Endothelial cell of umbilical vein (primary cell): ENCODE measurements around the gene PDLIM1. TPM values are rescaled to one million over a fixed set of nuclear protein-coding genes. Genes with fewer than 3 reads are reported as not detected.

Experiments used
- BruUV-seq: library from RNA; stranded (reverse); fragments of 400-500 nt; replicated peaks from 2 replicates; lab custom pipeline; 2021; lab: Mats Ljungman, UMichigan
- CTCF ChIA-PET: fragments of 300-600, 350-600 bp; sonication (Branson Sonifier 250); formaldehyde crosslinking; loops from one replicate; lab custom pipeline; 2021; ENCODE audit warnings: antibody characterized with exemption, inconsistent platforms; lab: Charles Lee
- POLR2A ChIA-PET: fragments of 300-600, 350-600 bp; sonication (Branson Sonifier 250); formaldehyde crosslinking; loops from one replicate; lab custom pipeline; 2021; ENCODE audit warnings: antibody characterized with exemption, inconsistent platforms; lab: Charles Lee
- DNase-seq: peaks from one replicate; pipeline ENCODE4 v3.0.0-alpha.2; 2011; ENCODE audit warnings: low read depth, low spot score
- FAIRE-seq: peaks from 2 replicates; lab custom pipeline; 2011; peaks lifted over from hg19 to GRCh38; lab: Jason Lieb, UNC
- H2AFZ ChIP-seq: 2 replicates; pipeline ENCODE4 v1.6.0; 2012; ENCODE audit warnings: low read depth, low read length, control low read depth, inconsistent platforms
- H3K27ac ChIP-seq: 2 replicates; pipeline ENCODE4 v1.5.1; 2011; ENCODE audit warnings: low read depth, mild to moderate bottlenecking, control low read depth, low read length, moderate library complexity; ENCODE audit not compliant: insufficient read depth
- H3K27me3 ChIP-seq, 2 experiments: 2 replicates each; pipeline versions ENCODE4 v1.6.0 to v1.6.1; 2011; ENCODE audit warnings: low read length in 2 of 2, mixed read lengths in 1 of 2; ENCODE audit not compliant: control insufficient read depth in 2 of 2, insufficient read depth in 2 of 2
- H3K36me3 ChIP-seq, 2 experiments: 2 replicates in 1 of 2; 3 replicates in 1 of 2; pipeline ENCODE4 v1.5.1; 2011; ENCODE audit warnings: low read length in 2 of 2, mild to moderate bottlenecking in 1 of 2, moderate library complexity in 1 of 2; ENCODE audit not compliant: control insufficient read depth in 2 of 2, insufficient read depth in 2 of 2; ENCODE audit errors: extremely low read depth in 1 of 2
- H3K4me1 ChIP-seq: 3 replicates; pipeline ENCODE4 v1.5.1; 2011; ENCODE audit warnings: mild to moderate bottlenecking, low read length; ENCODE audit not compliant: control insufficient read depth, insufficient read depth; ENCODE audit errors: extremely low read depth
- H3K4me2 ChIP-seq: 2 replicates; pipeline ENCODE4 v1.6.1; 2011; ENCODE audit warnings: low read length, control low read depth, mixed read lengths; ENCODE audit not compliant: insufficient read depth
- H3K4me3 ChIP-seq, 3 experiments: fragments of 200-600 bp in 1 of 3; sonication (generic), shearing (Covaris generic) in 1 of 3; replicated peaks in 1 of 3; 2 replicates each; pipeline ENCODE4 v1.5.1; 2011 to 2016; ENCODE audit warnings: control low read depth in 3 of 3, low read length in 3 of 3, mild to moderate bottlenecking in 2 of 3, inconsistent platforms in 1 of 3, low read depth in 1 of 3, moderate library complexity in 1 of 3; ENCODE audit not compliant: insufficient read depth in 1 of 3
- H3K79me2 ChIP-seq: 2 replicates; pipeline ENCODE4 v1.6.0; 2012; ENCODE audit warnings: low read length, inconsistent platforms; ENCODE audit not compliant: control insufficient read depth, insufficient read depth
- H3K9ac ChIP-seq: replicated peaks from 2 replicates; pipeline ENCODE3; 2011; ENCODE audit warnings: low read length, control low read depth; ENCODE audit not compliant: insufficient read depth; ENCODE audit errors: extremely low read depth
- H3K9me1 ChIP-seq: replicated peaks from 3 replicates; pipeline ENCODE4 v1.6.0; 2011; ENCODE audit warnings: mild to moderate bottlenecking, low read length; ENCODE audit not compliant: control insufficient read depth, insufficient read depth; ENCODE audit errors: extremely low read depth
- H3K9me3 ChIP-seq: replicated peaks from 2 replicates; pipeline ENCODE4 v1.5.1; 2012; ENCODE audit warnings: low read length, inconsistent platforms; ENCODE audit not compliant: control insufficient read depth, insufficient read depth
- H4K20me1 ChIP-seq: replicated peaks from 2 replicates; pipeline ENCODE3; 2011; ENCODE audit warnings: mild to moderate bottlenecking, low read length; ENCODE audit not compliant: control insufficient read depth, insufficient read depth; ENCODE audit errors: extremely low read depth
- EZH2 ChIP-seq: IDR thresholded peaks from 2 replicates; pipeline ENCODE4 v1.6.1; 2012; ENCODE audit warnings: borderline replicate concordance, low read depth, mild to moderate bottlenecking, moderate library complexity, low read length, inconsistent platforms; ENCODE audit not compliant: severe bottlenecking
- FOS ChIP-seq: IDR thresholded peaks from 2 replicates; pipeline ENCODE4 v1.6.1; 2011; ENCODE audit warnings: mild to moderate bottlenecking, low read length, moderate library complexity, borderline replicate concordance; ENCODE audit not compliant: insufficient read depth
- GATA2 ChIP-seq: IDR thresholded peaks from 2 replicates; pipeline ENCODE4 v1.7.0; 2011; ENCODE audit warnings: low read depth, mild to moderate bottlenecking, moderate library complexity, mixed read lengths, low read length; ENCODE audit not compliant: insufficient read length, insufficient read depth
- JUN ChIP-seq: IDR thresholded peaks from 2 replicates; pipeline ENCODE4 v1.6.1; 2011; ENCODE audit warnings: borderline replicate concordance, low read depth; ENCODE audit not compliant: insufficient read length, insufficient read depth
- MYC ChIP-seq: IDR thresholded peaks from one replicate; pipeline ENCODE4 v1.6.1; 2011; ENCODE audit warnings: mild to moderate bottlenecking, low read depth, low read length
- POLR2A ChIP-seq: IDR thresholded peaks from 2 replicates; pipeline ENCODE4 v1.6.1; 2012; ENCODE audit warnings: low read depth, mild to moderate bottlenecking, control low read depth, low read length
- POLR2AphosphoS5 ChIP-seq: IDR thresholded peaks from 2 replicates; pipeline ENCODE4 v1.6.1; 2012; ENCODE audit warnings: low read depth, mild to moderate bottlenecking, control low read depth, low read length, moderate library complexity; ENCODE audit not compliant: insufficient read depth
- dilution Hi-C: fragments of 300-500 bp; cut with MboI; formaldehyde crosslinking; loops from one replicate; pipeline ENCODE4 v1.15.0; 2019; ENCODE audit warnings: low sequenced_read_pairs; ENCODE audit not compliant: extremely low pct_ligation_motif_present
- intact Hi-C: fragments of 100-400 bp; cut with micrococcal nuclease; formaldehyde crosslinking; loops from one replicate; pipeline ENCODE4 v1.10.0; 2022
- polyA plus RNA-seq, 4 experiments: library from polyadenylated mRNA; depleted of rRNA in 3 of 4; stranded (reverse) in 3 of 4; unstranded in 1 of 4; fragments of >200 nt; gene quantifications; 2 replicates each; pipeline versions ENCODE4 v1.2.1 to v1.2.3, GENCODE V29; 2011 to 2012; ENCODE audit warnings: missing spikeins in 1 of 4
- total RNA-seq: library from RNA; stranded (reverse); gene quantifications from 2 replicates; pipeline ENCODE4 v1.2.3, GENCODE V29; 2021
- TF ChIP-seq, protein P1 (sequence below): IDR thresholded peaks from 2 replicates; pipeline ENCODE4 v1.6.1; 2011; ENCODE audit not compliant: insufficient read depth, insufficient read length
- TF ChIP-seq, protein P2 (sequence below), 2 donors: IDR thresholded peaks; 1 replicate in 1 of 2; 2 replicates in 1 of 2; pipeline ENCODE4 v1.5.1; 2011; ENCODE audit warnings: low read length in 2 of 2, mild to moderate bottlenecking in 2 of 2, moderate library complexity in 2 of 2, control low read depth in 1 of 2, inconsistent platforms in 1 of 2, low read depth in 1 of 2; ENCODE audit not compliant: insufficient read depth in 1 of 2; ENCODE audit errors: extremely low read depth in 1 of 2

The PDLIM1 gene
- total and polyA plus RNA-seq, 2 donors (not counting 3 experiments of a cell fraction or from before 2014, with no cell fraction given), result 91.1 to 122 TPM

DNA sequence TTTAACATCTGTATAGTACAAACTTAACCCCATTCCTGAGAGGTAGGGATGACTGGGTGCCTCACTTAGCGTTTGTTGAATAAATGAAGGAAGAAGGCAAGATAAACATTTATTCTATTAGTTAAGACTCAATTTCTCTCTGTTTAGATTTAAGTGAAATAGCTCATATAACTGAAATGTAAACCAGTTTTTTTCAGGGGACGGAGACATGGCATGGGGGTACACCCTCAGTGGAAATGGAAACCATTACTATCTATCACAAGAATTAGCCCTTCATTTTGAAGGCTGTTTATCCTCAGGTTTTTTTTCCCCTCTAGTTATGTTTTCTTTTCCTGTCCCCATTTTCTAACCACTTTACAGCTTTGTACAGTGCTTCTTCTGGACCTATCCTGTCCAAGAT lies 35.6 kb upstream of the PDLIM1 start:
- FAIRE-seq, result no peak
- CTCF ChIA-PET, result interaction anchor here (1.9 kb wide), 1 partner anchor 80 kb away, joined by 5 read pairs; no protein-coding TSS in a partner anchor
- no peak overlapping the region for H3K27ac ChIP-seq

DNA sequence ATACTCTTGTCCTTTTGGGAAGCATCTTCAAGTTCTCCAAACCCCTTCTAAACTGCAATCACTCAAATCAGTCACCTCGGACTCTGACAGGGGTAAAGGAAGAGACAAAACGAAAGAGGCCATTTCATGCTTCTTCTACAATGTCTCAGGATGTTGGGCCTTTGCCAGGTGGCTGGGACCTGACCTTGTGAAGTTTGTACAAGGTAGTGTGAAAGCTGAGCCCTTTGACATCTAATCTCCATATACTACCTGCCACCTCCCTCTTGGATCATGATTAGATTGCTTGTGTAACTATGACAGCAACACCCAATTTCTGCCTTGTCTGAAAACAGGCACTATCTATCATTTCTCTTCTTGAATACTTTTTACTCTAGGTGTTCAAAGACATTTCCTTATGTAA lies 35.1 kb upstream of the PDLIM1 start:
- H3K4me3 ChIP-seq, result no peak overlapping the region
- H3K9me3 ChIP-seq, result no peaks in the 10 kb centered on the region
- no peak overlapping the region for H3K9ac ChIP-seq
- H3K27me3 ChIP-seq, result no peaks in the 10 kb centered on the region
- CTCF ChIA-PET, result interaction anchor here (1.2 to 1.9 kb wide), 2 partner anchors 79 to 82 kb away, joined by 4 to 5 read pairs; no protein-coding TSS in a partner anchor
- no peak for FAIRE-seq
- intact Hi-C loops, result no loop called here
- peaks cover 3% of the 10 kb centered on the region for H3K4me1 ChIP-seq
- no peak overlapping the region for H3K27ac ChIP-seq
- BruUV-seq, result no TSS peak
- no peaks in the 10 kb centered on the region for H3K36me3 ChIP-seq
- TF ChIP-seq JUN, result no peak
- TF ChIP-seq POLR2AphosphoS5, result no peak
- no peak for TF ChIP-seq FOS
- no peak for TF ChIP-seq MYC
- no peak for TF ChIP-seq GATA2
- TF ChIP-seq EZH2, result no peak
- TF ChIP-seq, protein P1, sequence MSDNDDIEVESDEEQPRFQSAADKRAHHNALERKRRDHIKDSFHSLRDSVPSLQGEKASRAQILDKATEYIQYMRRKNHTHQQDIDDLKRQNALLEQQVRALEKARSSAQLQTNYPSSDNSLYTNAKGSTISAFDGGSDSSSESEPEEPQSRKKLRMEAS, result no peak
- TF ChIP-seq, protein P2, sequence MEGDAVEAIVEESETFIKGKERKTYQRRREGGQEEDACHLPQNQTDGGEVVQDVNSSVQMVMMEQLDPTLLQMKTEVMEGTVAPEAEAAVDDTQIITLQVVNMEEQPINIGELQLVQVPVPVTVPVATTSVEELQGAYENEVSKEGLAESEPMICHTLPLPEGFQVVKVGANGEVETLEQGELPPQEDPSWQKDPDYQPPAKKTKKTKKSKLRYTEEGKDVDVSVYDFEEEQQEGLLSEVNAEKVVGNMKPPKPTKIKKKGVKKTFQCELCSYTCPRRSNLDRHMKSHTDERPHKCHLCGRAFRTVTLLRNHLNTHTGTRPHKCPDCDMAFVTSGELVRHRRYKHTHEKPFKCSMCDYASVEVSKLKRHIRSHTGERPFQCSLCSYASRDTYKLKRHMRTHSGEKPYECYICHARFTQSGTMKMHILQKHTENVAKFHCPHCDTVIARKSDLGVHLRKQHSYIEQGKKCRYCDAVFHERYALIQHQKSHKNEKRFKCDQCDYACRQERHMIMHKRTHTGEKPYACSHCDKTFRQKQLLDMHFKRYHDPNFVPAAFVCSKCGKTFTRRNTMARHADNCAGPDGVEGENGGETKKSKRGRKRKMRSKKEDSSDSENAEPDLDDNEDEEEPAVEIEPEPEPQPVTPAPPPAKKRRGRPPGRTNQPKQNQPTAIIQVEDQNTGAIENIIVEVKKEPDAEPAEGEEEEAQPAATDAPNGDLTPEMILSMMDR (IDR thresholded peaks at IDR 0.05; ENCODE audit: extremely low read depth in 1 of 2, insufficient read depth in 1 of 2, low read depth in 1 of 2, low read length in 2 of 2), result no peak
- no peak for TF ChIP-seq POLR2A
- no peak for DNase-seq
- H2AFZ ChIP-seq, result no peak overlapping the region
- H4K20me1 ChIP-seq, result no peaks in the 10 kb centered on the region
- no peaks in the 10 kb centered on the region for H3K79me2 ChIP-seq
- H3K9me1 ChIP-seq, result no peaks in the 10 kb centered on the region
- no peak overlapping the region for H3K4me2 ChIP-seq
- dilution Hi-C loops, result no loop called here
- POLR2A ChIA-PET, result interaction anchor here (1.6 kb wide), 1 partner anchor 10 kb away, joined by 5 read pairs; no protein-coding TSS in a partner anchor

More for the DNA sequence above, 35.6 kb upstream of the PDLIM1 start:
- Histone ChIP-seq H3K9ac (no peak overlapping the region), H3K4me1 (peaks cover 9% of the 10 kb centered on the region), H3K9me3 (no peaks in the 10 kb centered on the region), H3K9me1 (no peaks in the 10 kb centered on the region), H3K79me2 (no peaks in the 10 kb centered on the region), H3K4me3 (no peak overlapping the region), H4K20me1 (no peaks in the 10 kb centered on the region), H3K27me3 (no peaks in the 10 kb centered on the region), H3K36me3 (no peaks in the 10 kb centered on the region), H2AFZ (no peak overlapping the region), H3K4me2 (no peak overlapping the region)
- POLR2A ChIA-PET, result interaction anchor here (1.6 kb wide), 1 partner anchor 10 kb away, joined by 5 read pairs; no protein-coding TSS in a partner anchor
- dilution Hi-C loops (no loop called here), intact Hi-C loops (no loop called here)
- DNase-seq, result no peak
- BruUV-seq, result no TSS peak
- TF ChIP-seq, protein P2 (IDR thresholded peaks at IDR 0.05; ENCODE audit: extremely low read depth in 1 of 2, insufficient read depth in 1 of 2, low read depth in 1 of 2, low read length in 2 of 2), result no peak
- TF ChIP-seq POLR2AphosphoS5 (no peak), JUN (no peak), EZH2 (no peak), POLR2A (no peak)
